GM06990 (cell line): Measurements from ENCODE around the gene BMP7.
"Not testable (repeated sequence)": the region's sequence is repeated elsewhere in the genome, so short reads cannot be mapped to it uniquely, and the experiment has no call there.

Experiments used
- DNase-seq: peaks from one replicate; pipeline ENCODE4 v3.0.0-alpha.2; 2011; ENCODE audit not compliant: insufficient read length; ENCODE audit errors: extremely low read depth
- H3K27me3 ChIP-seq: replicated peaks from 2 replicates; pipeline ENCODE4 v1.6.0; 2011; ENCODE audit warnings: low read length; ENCODE audit not compliant: control insufficient read depth, insufficient read depth
- H3K36me3 ChIP-seq: 2 replicates; pipeline ENCODE4 v1.5.1; 2011; ENCODE audit warnings: low read length; ENCODE audit not compliant: control insufficient read depth, insufficient read depth
- H3K4me3 ChIP-seq: replicated peaks from 2 replicates; pipeline ENCODE4 v1.5.1; 2011; ENCODE audit warnings: low read depth, mild to moderate bottlenecking, control low read depth, low read length
- CTCF ChIP-seq: IDR thresholded peaks from 2 replicates; pipeline ENCODE4 v1.5.1; 2011; ENCODE audit warnings: low read length, control low read depth, mild to moderate bottlenecking, inconsistent platforms; ENCODE audit not compliant: insufficient read depth, poor library complexity, severe bottlenecking

Gene BMP7

DNA sequence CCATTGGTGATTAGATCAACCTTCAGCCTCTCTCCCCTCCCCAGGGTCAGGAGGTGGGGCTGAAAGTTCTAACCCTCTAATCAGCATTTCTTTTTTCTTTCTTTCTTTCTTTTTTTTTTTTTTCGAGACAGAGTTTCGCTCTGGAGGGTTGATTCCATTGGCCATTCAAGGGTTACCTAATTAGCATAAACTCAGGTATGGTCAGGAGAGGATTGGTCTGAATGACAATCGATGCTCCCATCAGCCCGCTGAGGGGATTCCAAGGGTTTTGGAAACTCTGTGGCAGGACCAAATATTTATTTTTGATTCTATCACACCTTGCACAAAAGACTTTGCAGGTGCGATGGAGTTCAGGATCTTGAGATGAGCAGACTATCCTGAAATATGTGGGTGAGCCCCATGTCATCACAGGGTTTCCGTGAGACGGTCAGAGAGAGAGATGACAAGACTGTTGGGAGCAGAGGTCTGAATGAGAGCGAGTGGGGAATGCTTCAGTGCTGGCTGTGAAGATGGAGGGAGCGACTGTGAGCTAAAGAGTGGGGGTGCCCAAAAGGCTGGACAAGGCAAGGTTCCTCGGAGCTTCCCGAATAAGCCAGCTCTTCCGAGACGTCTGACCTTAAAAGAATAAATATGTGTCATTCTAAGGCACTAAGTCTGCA is 107.1 kb downstream of the BMP7 start:
- Histone ChIP-seq H3K36me3 (no peaks in the 10 kb centered on the region), H3K4me3 (no peak overlapping the region), H3K27me3 (no peaks in the 10 kb centered on the region; the same call in 1 of the 2 replicates)
- TF ChIP-seq CTCF = no peak
- DNase-seq = no peak

DNA sequence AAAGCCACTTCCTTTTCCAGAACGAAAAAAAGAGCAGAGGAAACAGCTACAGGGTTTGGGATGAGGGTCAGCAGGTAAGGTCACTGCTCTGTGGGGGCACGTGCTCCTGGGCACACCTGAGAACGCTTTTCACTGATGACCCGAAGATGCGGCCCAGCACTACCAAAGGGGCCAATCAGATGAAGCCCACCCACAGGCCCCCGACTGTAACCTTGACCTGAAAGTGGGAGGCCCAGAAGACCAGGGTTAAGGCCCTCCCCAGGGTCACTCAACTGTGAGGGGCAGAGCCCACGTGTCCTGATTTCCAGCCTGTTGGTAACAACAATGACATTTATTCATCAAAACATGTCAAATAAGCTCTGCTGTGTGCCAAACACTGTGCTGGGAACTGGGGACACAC is 108.0 kb downstream of the BMP7 start:
- Histone ChIP-seq H3K36me3 (no peaks in the 10 kb centered on the region), H3K4me3 (no peak overlapping the region), H3K27me3 (no peaks in the 10 kb centered on the region; the same call in 1 of the 2 replicates)
- no peak for DNase-seq
- TF ChIP-seq CTCF = no peak

DNA sequence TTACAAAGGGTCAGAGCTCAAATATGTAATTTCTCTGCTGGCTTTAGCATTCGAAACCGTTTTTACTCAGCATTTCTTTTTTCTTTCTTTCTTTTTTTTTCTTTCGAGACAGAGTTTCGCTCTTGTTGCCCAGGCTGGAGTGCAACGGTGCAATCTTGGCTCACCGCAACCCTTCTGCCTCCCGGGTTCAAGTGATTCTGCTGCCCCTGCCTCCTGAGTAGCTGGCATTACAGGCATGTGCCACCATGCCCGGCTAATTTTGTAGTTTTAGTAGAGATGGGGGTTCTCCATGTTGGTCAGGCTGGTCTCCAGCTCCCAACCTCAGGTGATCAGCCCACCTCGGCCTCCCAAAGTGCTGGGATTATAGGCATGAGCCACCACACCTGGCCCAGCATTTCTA is 108.7 kb downstream of the BMP7 start:
- not testable (repeated sequence) for H3K36me3 ChIP-seq, H3K4me3 ChIP-seq, H3K27me3 ChIP-seq, DNase-seq

DNA sequence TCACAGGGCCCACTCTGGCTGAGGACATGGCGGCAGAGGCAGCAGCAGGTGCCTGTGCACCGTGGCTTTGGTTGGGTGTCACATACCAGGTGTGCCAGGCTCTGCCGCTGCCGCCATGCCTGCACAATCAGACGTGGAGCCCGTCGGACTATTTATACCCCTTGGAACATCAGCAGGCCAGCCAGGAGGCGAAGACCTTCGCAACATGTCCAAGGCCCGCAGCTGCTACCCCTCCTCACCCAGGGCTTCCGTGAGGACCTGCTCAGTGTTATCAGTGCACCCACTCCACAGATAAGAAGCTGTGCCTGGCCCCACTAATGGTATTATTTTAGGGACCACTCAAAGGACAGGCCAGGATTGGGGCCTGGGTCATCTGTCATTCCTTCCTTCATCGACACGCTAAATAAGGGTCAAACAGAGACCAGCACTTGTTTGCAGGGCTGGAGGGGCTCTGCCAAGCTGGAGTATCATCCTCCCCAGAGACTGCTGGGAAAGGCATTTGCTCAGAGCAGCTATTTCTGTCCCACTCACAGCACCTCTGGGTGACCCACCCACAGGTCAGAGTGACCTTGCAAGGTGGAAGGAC is 109.2 kb downstream of the BMP7 start:
- H3K4me3 ChIP-seq = no peak overlapping the region
- no peak for TF ChIP-seq CTCF
- no peak for DNase-seq
- no peaks in the 10 kb centered on the region; the same call in 1 of the 2 replicates for H3K27me3 ChIP-seq
- H3K36me3 ChIP-seq = no peaks in the 10 kb centered on the region

DNA sequence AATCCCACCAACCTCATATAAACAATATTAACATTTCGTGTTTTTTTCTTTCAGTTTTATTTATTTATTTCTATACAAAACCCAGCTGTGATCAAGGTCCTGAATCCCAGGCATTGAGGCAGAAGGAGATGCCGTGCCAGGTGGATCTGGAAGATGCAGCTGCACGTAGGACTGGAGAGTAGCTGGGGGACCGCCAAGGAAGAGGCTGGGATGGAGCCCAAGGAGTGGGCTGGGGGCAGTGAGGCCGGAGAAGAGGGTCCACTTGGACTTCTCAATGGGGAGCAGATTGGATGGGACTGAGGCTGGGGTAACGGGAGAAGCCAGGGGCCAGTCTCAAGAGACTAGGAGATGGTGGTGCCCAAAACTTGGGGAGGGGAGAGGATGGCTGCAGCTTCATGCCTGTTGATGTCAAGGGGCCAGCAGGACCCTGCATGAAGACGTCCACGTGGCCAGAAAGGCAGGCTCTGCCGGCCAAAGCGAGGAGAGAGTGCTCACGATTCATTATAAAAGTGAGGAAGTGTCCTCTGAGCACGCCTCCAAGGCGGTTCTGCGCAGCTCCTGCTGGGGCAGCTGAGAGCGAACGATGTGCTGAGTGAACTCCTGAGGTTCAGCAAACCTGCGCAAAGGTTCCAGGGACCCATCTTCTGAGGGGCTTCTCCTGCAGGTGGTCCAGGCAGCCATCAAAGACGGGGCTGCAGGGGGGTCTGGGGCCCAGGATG is 110.3 kb downstream of the BMP7 start:
- Histone ChIP-seq H3K4me3 (no peak overlapping the region), H3K36me3 (no peaks in the 10 kb centered on the region), H3K27me3 (no peaks in the 10 kb centered on the region; the same call in 1 of the 2 replicates)
- no peak for DNase-seq
- no peak for TF ChIP-seq CTCF

GRCh38 chr20:57155415-57155814 is 111.0 kb downstream of the BMP7 start:
- DNase-seq = no peak
- Histone ChIP-seq H3K4me3 (no peak overlapping the region), H3K27me3 (no peaks in the 10 kb centered on the region; the same call in 1 of the 2 replicates), H3K36me3 (no peaks in the 10 kb centered on the region)
- TF ChIP-seq CTCF = no peak
